Measurements from ENCODE around the gene HSPB6.

HSPB6 gene

GRCh38 chr19:35783469-35784434 is 26.9 kb upstream of the HSPB6 start:
- TF ChIP-seq POLR2AphosphoS5 (IDR thresholded peaks at IDR 0.05; ENCODE audit: low read depth, low read length) (no peak), FOXP2 (optimal IDR thresholded peaks at IDR 0.05; ENCODE audit: borderline replicate concordance, extremely low read depth, extremely low read length, insufficient read depth) (no peak), REST (IDR thresholded peaks at IDR 0.05; ENCODE audit: insufficient read depth in 1 of 2, low read depth in 2 of 2, low read length in 2 of 2) (no peak)

GRCh38 chr19:35782589-35782988 is 25.8 kb upstream of the HSPB6 start:
- TF ChIP-seq SIN3A (IDR thresholded peaks at IDR 0.05; ENCODE audit: borderline replicate concordance, insufficient read depth, low read length) (no peak), FOXP2 (optimal IDR thresholded peaks at IDR 0.05; ENCODE audit: borderline replicate concordance, extremely low read depth, extremely low read length, insufficient read depth) (no peak), TAF1 (IDR thresholded peaks at IDR 0.05; ENCODE audit: borderline replicate concordance, insufficient read depth, low read length) (no peak), POLR2AphosphoS5 (IDR thresholded peaks at IDR 0.05; ENCODE audit: low read depth, low read length) (no peak), REST (IDR thresholded peaks at IDR 0.05; ENCODE audit: insufficient read depth in 1 of 2, low read depth in 2 of 2, low read length in 2 of 2) (no peak)

- TF ChIP-seq FOXP2 (optimal IDR thresholded peaks at IDR 0.05; ENCODE audit: borderline replicate concordance, extremely low read depth, extremely low read length, insufficient read depth) (no peak), POLR2AphosphoS5 (IDR thresholded peaks at IDR 0.05; ENCODE audit: low read depth, low read length) (no peak), TAF1 (IDR thresholded peaks at IDR 0.05; ENCODE audit: borderline replicate concordance, insufficient read depth, low read length) (no peak), REST (IDR thresholded peaks at IDR 0.05; ENCODE audit: insufficient read depth in 1 of 2, low read depth in 2 of 2, low read length in 2 of 2) (no peak), SIN3A (IDR thresholded peaks at IDR 0.05; ENCODE audit: borderline replicate concordance, insufficient read depth, low read length) (no peak)
These were observed 24.8 kb upstream of the HSPB6 start for GRCh38 chr19:35781650-35782049.

- TF ChIP-seq FOXP2 (optimal IDR thresholded peaks at IDR 0.05; ENCODE audit: borderline replicate concordance, extremely low read depth, extremely low read length, insufficient read depth) (no peak), POLR2AphosphoS5 (IDR thresholded peaks at IDR 0.05; ENCODE audit: low read depth, low read length) (no peak), REST (IDR thresholded peaks at IDR 0.05; ENCODE audit: insufficient read depth in 1 of 2, low read depth in 2 of 2, low read length in 2 of 2) (no peak), SIN3A (IDR thresholded peaks at IDR 0.05; ENCODE audit: borderline replicate concordance, insufficient read depth, low read length) (no peak), TAF1 (IDR thresholded peaks at IDR 0.05; ENCODE audit: borderline replicate concordance, insufficient read depth, low read length) (no peak)
These were observed 23.9 kb upstream of the HSPB6 start for GRCh38 chr19:35780717-35781116.
